Right lobe of liver (tissue), 6 donors: ENCODE data around the gene THADA. TPM values are rescaled to one million over a fixed set of nuclear protein-coding genes. Genes with fewer than 3 reads are reported as not detected.

ENCODE experiments used
- ATAC-seq, 4 donors: fragments of 200-7000 bp; cut with Tn5 transposase; one replicate each; pipeline ENCODE4 v1.9.1; 2020; ENCODE audit warnings: mild to moderate bottlenecking in 4 of 4, moderate library complexity in 4 of 4
- DNase-seq, 3 donors: peaks; one replicate each; pipeline ENCODE4 v3.0.0-alpha.2; 2020
- H3K27ac ChIP-seq, 3 donors: fragments of 200-600 bp; one replicate each; pipeline ENCODE4 v1.8.0; 2022
- H3K27me3 ChIP-seq, 2 donors: fragments of 200-600 bp; one replicate each; pipeline ENCODE4 v1.8.0; 2022
- H3K36me3 ChIP-seq, 4 donors: fragments of 200-600 bp; sonication (generic) in 1 of 4; one replicate each; pipeline versions ENCODE4 v1.5.1 to v1.8.0; 2017 to 2022; ENCODE audit warnings: control low read depth in 1 of 4
- H3K4me1 ChIP-seq, 4 donors: fragments of 200-600 bp; sonication (generic) in 1 of 4; one replicate each; pipeline versions ENCODE4 v1.5.1 to v1.8.0; 2017 to 2022; ENCODE audit warnings: control low read depth in 1 of 4
- H3K4me3 ChIP-seq, 3 donors: fragments of 200-600 bp; one replicate each; pipeline ENCODE4 v1.8.0; 2022
- H3K9me3 ChIP-seq, 4 donors: fragments of 200-600 bp; sonication (generic) in 1 of 4; one replicate each; pipeline versions ENCODE4 v1.5.1 to v1.8.0; 2017 to 2022; ENCODE audit warnings: control low read depth in 1 of 4
- POLR2A ChIP-seq: fragments of 450-650 bp; IDR thresholded peaks from one replicate; pipeline ENCODE4 v1.6.1; 2017; ENCODE audit warnings: antibody characterized with exemption, mild to moderate bottlenecking
- WGBS: methylation state at CpG from one replicate; pipeline ENCODE4 v1.1.6; 2018; ENCODE audit warnings: low coverage, low lambda C conversion rate; ENCODE audit not compliant: insufficient coverage; ENCODE audit errors: missing lambda C conversion rate; 5-methylcytosine and 5-hydroxymethylcytosine counted together
- intact Hi-C, 2 donors: fragments of 100-400 bp; cut with DNase I; formaldehyde crosslinking; loops; one replicate each; pipeline versions ENCODE4 v1.11.2 to v1.14.1; 2022
- long read RNA-seq: library from polyadenylated mRNA; unstranded; transcript quantifications from one replicate; pipeline ENCODE4 v2.0.0, GENCODE V29; 2019
- total RNA-seq, 6 experiments: library from RNA; depleted of rRNA in 2 of 6; stranded (reverse); fragments of >200 nt in 2 of 6; fragmentation: NEBNext Ultra II Directional in 3 of 6; extraction: Animal tissue kit (Norgen Biotek cat#: 25700) in 3 of 6; gene quantifications; one replicate each; pipeline versions ENCODE4 v1.1.0 to v1.2.4, GENCODE V29; 2016 to 2023
- TF ChIP-seq, protein P1 (sequence below), 4 donors: fragments of 200-600 bp in 3 of 4; fragments of 450-650 bp in 1 of 4; IDR thresholded peaks; one replicate each; pipeline versions ENCODE4 v1.5.1 to v1.8.0; 2016 to 2022; ENCODE audit warnings: antibody characterized with exemption in 4 of 4, mild to moderate bottlenecking in 2 of 4
- donor health status: DM: no; HTN: yes; CAD: no.
- donor health status: DM: no; HTN: no; CAD: no.
- donor health status: DM: no; HTN: no; CAD: no.
- donor health status: DM: no; HTN: yes; CAD: no.
- donor health status: DM: no; HTN: yes; CAD: no.

THADA gene, protein sequence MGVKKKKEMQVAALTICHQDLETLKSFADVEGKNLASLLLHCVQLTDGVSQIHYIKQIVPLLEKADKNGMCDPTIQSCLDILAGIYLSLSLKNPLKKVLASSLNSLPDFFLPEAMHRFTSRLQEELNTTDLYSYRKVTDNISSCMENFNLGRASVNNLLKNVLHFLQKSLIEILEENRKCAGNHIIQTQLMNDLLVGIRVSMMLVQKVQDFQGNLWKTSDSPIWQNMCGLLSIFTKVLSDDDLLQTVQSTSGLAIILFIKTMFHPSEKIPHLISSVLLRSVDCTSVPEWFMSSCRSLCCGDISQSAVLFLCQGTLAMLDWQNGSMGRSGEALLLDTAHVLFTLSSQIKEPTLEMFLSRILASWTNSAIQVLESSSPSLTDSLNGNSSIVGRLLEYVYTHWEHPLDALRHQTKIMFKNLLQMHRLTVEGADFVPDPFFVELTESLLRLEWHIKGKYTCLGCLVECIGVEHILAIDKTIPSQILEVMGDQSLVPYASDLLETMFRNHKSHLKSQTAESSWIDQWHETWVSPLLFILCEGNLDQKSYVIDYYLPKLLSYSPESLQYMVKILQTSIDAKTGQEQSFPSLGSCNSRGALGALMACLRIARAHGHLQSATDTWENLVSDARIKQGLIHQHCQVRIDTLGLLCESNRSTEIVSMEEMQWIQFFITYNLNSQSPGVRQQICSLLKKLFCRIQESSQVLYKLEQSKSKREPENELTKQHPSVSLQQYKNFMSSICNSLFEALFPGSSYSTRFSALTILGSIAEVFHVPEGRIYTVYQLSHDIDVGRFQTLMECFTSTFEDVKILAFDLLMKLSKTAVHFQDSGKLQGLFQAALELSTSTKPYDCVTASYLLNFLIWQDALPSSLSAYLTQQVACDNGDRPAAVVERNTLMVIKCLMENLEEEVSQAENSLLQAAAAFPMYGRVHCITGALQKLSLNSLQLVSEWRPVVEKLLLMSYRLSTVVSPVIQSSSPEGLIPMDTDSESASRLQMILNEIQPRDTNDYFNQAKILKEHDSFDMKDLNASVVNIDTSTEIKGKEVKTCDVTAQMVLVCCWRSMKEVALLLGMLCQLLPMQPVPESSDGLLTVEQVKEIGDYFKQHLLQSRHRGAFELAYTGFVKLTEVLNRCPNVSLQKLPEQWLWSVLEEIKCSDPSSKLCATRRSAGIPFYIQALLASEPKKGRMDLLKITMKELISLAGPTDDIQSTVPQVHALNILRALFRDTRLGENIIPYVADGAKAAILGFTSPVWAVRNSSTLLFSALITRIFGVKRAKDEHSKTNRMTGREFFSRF (N-terminal part only)
- total RNA-seq = 10 to 100 TPM; 12.2 to 21.6 (median 14.0) TPM
- long read RNA-seq = 0 reads

DNA sequence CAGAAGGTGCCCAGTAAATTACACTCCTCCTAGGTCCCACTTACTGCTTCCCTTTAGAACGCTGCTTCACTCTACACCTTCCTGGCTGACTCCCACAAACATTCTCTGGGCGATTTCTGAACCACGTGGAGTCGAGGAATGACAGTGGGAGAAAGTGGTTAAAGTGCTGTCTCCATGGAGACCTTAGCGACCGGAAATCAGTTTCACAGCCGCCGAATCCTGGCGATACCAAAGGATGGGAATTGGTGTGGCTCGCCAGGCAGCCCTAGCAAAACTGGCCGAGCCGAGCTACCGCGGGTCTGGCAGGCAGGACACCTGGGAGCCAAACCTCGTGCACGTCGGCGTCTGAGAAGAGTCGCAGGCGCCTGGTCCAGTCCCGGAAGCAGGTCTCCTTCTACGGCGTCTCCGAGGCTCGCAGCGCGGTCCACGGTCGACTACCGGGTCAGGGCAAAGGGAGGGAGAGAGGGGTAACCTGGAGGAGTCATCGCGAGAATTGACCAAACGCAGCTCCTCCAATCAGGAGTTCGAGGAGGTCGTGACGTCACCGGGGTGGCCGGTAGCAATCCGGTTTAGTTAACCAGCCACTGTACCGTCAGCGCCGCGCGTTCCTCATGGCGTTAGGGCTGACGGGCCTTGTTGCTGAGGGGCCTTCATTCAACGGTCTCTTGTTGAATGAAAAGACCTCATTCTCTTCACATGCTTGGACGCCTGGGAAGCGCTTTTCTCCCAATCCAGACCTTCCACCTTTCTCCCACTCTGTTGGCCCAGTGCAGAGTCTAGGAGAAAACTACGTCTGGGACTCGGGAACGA is at the start of gene THADA:
THADA (minus strand) TSS at position 436 of the 810 bp plus-strand sequence. CDS start 3,646 bp downstream, outside the sequence.
- TF ChIP-seq POLR2A = peak; percentile 95
- TF ChIP-seq, protein P1, sequence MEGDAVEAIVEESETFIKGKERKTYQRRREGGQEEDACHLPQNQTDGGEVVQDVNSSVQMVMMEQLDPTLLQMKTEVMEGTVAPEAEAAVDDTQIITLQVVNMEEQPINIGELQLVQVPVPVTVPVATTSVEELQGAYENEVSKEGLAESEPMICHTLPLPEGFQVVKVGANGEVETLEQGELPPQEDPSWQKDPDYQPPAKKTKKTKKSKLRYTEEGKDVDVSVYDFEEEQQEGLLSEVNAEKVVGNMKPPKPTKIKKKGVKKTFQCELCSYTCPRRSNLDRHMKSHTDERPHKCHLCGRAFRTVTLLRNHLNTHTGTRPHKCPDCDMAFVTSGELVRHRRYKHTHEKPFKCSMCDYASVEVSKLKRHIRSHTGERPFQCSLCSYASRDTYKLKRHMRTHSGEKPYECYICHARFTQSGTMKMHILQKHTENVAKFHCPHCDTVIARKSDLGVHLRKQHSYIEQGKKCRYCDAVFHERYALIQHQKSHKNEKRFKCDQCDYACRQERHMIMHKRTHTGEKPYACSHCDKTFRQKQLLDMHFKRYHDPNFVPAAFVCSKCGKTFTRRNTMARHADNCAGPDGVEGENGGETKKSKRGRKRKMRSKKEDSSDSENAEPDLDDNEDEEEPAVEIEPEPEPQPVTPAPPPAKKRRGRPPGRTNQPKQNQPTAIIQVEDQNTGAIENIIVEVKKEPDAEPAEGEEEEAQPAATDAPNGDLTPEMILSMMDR (IDR thresholded peaks at IDR 0.05) = no peak
- intact Hi-C loops = no loop called here
- WGBS = 0% methylated on average over 24 of the region's 52 CpGs

DNA sequence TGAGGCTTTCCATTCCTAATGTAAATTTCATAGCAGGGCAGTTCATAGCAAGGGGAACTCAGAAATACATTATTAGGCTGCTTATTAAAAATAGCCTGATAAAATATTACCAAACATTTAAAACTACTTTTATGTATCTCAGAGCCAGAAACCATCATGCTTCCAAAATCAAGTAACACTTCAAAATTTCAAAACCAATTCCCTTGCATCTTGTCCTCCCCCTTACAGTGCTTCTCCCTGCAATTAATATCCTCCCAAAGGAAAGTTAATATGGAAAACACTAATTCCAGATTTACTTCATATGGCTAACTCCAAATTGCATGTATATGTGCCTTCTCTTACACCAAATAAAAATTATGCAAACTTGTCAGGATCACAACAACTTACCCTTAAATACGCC is 47.8 kb upstream of the THADA start:
- intact Hi-C loops = no loop called here
- Histone ChIP-seq H3K4me3 (no peak overlapping the region), H3K9me3 (no peaks in the 10 kb centered on the region), H3K4me1 (no peaks in the 10 kb centered on the region), H3K36me3 (no peaks in the 10 kb centered on the region), H3K27ac (no peak overlapping the region), H3K27me3 (no peaks in the 10 kb centered on the region)
- TF ChIP-seq POLR2A = no peak
- TF ChIP-seq, protein P1 (IDR thresholded peaks at IDR 0.05) = no peak
- 93% methylated on average over 1 of the region's 1 CpG for WGBS
- ATAC-seq (no peak), DNase-seq (no peak)

More for the DNA sequence above, at the start of gene THADA:
- Histone ChIP-seq H3K4me1 (peaks cover 0 to 11% (median 3%) of the 10 kb centered on the region in 4 donors), H3K27me3 (no peaks in the 10 kb centered on the region), H3K27ac (peak within 1 kb of the TSS; percentile 77 to 94 (median 89)), H3K36me3 (peaks cover 0 to 11% (median 0%) of the 10 kb centered on the region in 4 donors), H3K9me3 (no peaks in the 10 kb centered on the region), H3K4me3 (peak within 1 kb of the TSS; percentile 76 to 94 (median 78))
- peak; percentile 99 for ATAC-seq
- peak; percentile 99 for DNase-seq

DNA sequence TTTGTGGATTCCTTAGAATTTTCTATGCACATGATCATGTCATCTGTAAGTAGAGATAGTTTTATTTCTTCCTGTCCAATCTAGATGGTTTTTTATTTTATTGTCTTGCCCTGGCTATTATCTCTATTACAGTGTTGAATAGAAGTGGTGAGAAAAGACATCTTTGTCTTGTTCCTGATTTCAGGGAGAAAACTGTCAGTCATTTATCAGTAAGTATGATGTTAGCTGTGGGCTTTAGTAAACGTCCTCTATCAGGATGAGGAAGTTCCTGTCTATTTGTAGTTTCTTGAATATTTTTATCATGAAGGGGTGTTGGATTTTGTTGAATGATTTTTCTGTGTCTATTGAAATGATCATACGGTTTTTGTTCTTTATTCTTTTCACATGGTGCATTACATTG is 46.5 kb upstream of the THADA start:
- no peaks in the 10 kb centered on the region for H3K27me3 ChIP-seq
- ATAC-seq (no peak), DNase-seq (no peak)
- TF ChIP-seq, protein P1 (IDR thresholded peaks at IDR 0.05) = no peak
- no peak for TF ChIP-seq POLR2A
- no peak overlapping the region for H3K4me3 ChIP-seq
- no peaks in the 10 kb centered on the region for H3K9me3 ChIP-seq
- no peak overlapping the region for H3K27ac ChIP-seq
- no peaks in the 10 kb centered on the region for H3K36me3 ChIP-seq
- peaks cover 0 to 2% (median 0%) of the 10 kb centered on the region in 4 donors for H3K4me1 ChIP-seq
- WGBS = 46% methylated on average over 2 of the region's 2 CpGs
- intact Hi-C loops = no loop called here
